NT2/D1 (cell line): ENCODE measurements around the gene IFT43.

Source experiments
- YY1 ChIP-seq: IDR thresholded peaks from 2 replicates; pipeline ENCODE4 v1.6.1; 2011; ENCODE audit not compliant: insufficient read length, insufficient read depth
- ZNF274 ChIP-seq: IDR thresholded peaks from 2 replicates; pipeline ENCODE4 v1.6.1; 2011; ENCODE audit warnings: mild to moderate bottlenecking, low read depth, low read length

DNA sequence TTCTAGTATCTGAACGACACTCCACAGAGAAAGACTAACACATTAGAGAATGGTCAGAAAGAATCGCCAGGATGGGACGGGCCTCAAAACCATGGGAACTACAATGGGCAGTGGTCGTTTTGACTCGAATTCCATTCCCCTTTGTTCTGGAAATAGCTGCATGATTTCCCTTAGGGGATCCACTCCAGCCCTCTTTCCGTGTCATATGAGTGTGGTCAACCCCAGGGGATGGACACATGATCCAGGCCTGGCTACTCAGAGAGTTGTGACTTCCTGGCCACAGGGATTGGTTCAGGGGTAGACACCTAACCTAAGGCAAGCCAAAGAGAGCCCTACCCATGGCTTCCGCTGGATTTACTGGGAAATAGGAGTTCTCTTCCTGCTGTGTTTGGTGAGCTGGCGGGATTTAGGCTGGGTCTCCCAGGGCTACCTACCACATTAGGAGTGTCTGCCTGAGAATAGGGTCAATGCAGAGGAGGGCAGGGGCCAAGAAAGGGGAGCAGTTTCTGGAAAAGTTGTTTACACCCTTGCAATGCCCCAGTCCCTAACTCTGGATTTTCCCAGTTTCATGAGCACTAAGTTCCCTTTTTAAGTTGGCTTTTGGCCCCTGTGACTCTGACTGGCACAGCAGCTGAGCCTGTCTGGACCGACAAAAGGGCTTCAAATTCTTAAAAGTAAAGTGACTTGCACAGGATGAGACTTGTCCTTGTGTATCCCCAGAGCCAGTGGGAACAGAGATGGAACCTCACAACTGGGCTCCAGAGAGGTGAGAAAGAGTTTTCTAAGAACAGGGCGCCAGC lies 138.1 kb downstream of the IFT43 start:
- no peak for TF ChIP-seq ZNF274
- no peak for TF ChIP-seq YY1
